Measurements from ENCODE around the gene DYDC2.

DNA sequence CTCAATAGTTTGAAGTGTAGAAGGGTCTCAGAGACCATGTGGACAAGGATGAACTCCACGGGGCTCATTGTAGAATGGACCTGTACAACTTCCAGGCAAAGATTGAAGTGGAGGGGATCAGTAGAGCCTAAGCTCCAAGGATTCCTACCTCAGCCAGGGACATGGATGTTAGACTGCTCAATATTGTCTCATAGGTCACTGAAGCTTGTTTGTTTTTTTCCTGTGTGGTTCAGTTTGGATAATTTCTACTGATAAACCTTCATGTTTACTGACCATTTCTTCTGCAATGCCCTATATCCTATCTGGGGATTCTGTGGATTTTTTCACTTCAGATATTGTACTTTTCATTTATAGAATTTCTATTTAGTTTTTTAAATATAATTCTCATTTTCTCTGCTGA, 8.9 kb downstream of the DYDC2 start:
- TF ChIP-seq ESRRA (CRISPR knock-in tag; IDR thresholded peaks at IDR 0.05; ENCODE audit: borderline replicate concordance) (no peak), HMGA2 (CRISPR knock-in tag; IDR thresholded peaks at IDR 0.05) (no peak), MLX (CRISPR knock-in tag; IDR thresholded peaks at IDR 0.05) (no peak)
- TF ChIP-seq, protein P1, sequence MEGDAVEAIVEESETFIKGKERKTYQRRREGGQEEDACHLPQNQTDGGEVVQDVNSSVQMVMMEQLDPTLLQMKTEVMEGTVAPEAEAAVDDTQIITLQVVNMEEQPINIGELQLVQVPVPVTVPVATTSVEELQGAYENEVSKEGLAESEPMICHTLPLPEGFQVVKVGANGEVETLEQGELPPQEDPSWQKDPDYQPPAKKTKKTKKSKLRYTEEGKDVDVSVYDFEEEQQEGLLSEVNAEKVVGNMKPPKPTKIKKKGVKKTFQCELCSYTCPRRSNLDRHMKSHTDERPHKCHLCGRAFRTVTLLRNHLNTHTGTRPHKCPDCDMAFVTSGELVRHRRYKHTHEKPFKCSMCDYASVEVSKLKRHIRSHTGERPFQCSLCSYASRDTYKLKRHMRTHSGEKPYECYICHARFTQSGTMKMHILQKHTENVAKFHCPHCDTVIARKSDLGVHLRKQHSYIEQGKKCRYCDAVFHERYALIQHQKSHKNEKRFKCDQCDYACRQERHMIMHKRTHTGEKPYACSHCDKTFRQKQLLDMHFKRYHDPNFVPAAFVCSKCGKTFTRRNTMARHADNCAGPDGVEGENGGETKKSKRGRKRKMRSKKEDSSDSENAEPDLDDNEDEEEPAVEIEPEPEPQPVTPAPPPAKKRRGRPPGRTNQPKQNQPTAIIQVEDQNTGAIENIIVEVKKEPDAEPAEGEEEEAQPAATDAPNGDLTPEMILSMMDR (IDR thresholded peaks at IDR 0.05): no peak
- TF ChIP-seq, protein P2, sequence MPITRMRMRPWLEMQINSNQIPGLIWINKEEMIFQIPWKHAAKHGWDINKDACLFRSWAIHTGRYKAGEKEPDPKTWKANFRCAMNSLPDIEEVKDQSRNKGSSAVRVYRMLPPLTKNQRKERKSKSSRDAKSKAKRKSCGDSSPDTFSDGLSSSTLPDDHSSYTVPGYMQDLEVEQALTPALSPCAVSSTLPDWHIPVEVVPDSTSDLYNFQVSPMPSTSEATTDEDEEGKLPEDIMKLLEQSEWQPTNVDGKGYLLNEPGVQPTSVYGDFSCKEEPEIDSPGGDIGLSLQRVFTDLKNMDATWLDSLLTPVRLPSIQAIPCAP (CRISPR knock-in tag; IDR thresholded peaks at IDR 0.05): no peak
